Pulmonary artery endothelial cell (primary cell): ENCODE measurements around the gene MAB21L4. TPM values are rescaled to one million over a fixed set of nuclear protein-coding genes. Genes with fewer than 3 reads are reported as not detected.

Experiments used
- DNase-seq: peaks from one replicate; pipeline ENCODE4 v3.0.0-alpha.2; 2011; ENCODE audit warnings: low read depth, low spot score
- total RNA-seq: library from RNA; depleted of rRNA; stranded (reverse); fragments of >200 nt; gene quantifications from 2 replicates; pipeline ENCODE4 v1.2.3, GENCODE V29; 2014

Gene MAB21L4
- total RNA-seq, 1 donor from 2014 or later, result not detected

DNA sequence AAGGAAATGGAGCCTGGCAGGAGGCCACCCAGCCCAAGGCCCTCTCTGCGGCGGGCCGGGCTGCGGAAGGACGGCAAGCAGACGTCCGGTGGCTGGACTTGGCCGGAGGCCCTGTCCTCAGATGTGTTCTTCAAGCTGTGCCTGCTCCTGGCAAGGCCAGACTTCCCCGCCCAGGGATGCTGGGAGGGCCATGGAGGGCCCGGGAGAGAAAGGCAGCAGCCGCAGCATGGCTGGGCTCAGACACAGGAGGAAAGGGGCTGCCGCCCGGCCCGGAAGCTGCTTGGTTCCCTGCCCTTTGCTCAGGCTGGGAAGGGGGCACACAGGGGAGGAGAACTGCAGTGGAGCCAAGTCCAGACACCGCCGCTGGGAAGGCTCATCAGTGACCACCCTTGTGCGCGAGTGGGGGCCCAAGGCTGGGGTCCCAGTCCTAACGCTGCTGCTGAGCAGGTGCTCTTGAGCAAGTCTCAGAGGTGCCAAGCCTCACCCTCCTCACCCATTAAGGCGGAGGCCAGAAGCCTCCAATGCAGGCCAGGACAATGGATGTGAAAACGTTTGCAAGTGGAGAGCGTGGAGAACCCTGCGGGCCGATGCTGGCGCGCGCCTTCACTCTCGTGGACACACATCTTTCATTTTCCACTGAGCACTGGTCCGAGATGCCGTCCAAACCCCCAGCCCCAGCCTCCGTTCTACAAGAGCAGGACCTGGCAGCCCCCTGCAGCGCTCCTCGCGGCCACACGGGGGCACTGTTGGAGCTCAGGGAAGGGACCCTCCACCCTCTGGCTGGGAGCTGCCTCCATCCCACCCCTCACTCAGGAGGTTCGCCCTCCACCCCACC, 18.1 kb upstream of the MAB21L4 start:
- peak; percentile 62 for DNase-seq

GRCh38 chr2:240912878-240913809, 17.2 kb upstream of the MAB21L4 start:
- no peak for DNase-seq

GRCh38 chr2:240911641-240912265, 15.8 kb upstream of the MAB21L4 start:
- no peak for DNase-seq

DNA sequence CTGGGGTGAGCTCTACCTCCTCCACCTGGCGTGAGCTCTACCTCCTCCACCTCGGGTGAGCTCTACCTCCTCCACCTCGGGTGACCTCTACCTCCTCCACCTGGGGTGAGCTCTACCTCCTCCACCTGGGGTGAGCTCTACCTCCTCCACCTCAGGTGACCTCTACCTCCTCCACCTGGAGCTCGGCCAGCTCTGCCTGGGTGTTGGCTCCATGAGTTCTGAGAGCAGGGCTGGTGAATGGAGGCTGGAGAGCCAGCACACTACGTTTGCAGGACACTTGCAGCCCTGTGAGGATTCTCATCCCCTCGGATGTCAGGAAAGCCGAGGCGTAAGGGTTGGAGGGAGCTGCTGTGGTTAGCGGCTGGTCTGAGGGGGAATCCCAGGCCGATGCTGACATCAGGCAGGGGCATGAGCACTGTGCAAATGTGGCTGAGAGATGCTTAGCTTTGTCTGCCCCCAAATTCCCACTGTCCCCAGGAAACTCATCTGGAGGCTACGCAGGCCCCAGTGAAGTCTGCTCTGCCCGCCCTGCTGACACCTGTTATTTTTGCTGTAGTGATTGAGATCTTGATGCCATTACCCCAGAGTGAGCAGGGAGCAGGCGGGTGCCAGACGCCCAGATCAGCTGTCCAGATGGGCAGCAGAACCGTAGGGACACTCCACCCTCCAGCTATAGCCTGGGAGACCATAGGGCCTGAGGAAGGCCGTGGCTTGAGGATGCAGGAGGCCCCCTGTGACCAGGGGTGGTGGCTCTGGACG, 13.4 kb upstream of the MAB21L4 start:
- no peak for DNase-seq

DNA sequence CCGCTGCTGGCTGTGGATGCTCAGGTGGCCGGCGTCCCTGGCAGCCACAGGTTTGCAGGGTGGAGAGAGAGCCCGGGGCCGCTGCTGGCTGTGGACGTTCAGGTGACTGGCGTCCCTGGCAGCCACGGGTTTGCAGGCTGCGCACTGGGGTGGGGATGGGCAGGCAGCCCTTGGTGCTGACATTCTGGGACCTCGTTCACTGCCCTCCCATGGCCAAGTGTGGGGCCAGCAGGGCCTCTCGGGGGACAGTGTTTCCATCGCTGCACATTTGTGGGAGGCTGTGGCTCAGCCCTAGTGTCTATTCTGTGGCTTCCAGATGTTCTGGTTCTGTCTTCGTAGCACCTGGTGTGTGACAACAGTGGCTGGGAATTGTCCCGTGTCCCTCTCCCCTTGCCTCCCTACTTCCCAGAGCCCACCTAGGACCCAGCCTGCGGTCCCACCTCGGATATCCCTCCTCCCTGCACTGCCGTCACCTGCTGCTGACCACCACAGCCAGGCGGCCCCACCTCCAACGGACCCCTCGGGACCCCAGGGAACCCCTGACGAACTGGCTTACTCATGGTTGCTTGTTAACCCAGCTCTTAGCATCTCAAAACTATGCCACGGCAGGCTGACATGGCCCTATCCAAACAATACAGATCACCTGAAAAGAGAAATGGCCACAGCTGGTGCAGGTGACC, 11.1 kb upstream of the MAB21L4 start:
- no peak for DNase-seq

- DNase-seq, result no peak
These were observed 10.4 kb upstream of the MAB21L4 start, which contains the start of gene CROCC2 for GRCh38 chr2:240906141-240906910. Gene CROCC2 (plus strand): TSS chr2:240906336. CDS start chr2:240906514, 178 bp downstream.

DNA sequence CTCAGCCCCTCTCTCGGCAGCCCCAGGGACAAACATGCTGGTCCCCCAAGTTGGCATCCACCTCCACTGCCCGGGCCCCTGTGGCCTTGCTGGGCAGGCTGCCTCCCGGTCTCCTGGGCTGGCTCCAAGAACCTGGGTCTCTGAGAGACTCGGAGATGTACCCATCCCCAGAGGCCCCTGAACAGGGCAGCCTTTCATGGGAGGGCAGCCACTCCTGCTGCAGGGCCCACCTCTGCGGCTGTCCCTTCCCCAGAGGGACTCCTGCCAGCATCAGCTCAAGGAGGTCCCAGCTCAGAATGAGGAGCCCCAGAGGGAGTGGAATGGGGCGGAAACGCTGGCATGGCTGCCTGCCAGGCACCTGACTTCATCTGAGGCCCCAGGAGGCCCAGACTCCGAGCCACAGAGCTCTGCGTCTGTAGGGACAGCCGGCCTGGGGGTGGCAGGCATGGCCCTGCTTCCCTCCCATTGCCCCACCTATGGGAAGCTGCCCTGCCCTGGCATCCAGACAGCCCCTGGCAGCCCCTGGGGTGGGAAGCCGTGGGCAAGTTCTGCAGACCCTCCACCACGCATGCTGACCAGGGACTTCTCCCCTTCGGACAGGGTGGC, 9.3 kb upstream of the MAB21L4 start:
- no peak for DNase-seq

DNA sequence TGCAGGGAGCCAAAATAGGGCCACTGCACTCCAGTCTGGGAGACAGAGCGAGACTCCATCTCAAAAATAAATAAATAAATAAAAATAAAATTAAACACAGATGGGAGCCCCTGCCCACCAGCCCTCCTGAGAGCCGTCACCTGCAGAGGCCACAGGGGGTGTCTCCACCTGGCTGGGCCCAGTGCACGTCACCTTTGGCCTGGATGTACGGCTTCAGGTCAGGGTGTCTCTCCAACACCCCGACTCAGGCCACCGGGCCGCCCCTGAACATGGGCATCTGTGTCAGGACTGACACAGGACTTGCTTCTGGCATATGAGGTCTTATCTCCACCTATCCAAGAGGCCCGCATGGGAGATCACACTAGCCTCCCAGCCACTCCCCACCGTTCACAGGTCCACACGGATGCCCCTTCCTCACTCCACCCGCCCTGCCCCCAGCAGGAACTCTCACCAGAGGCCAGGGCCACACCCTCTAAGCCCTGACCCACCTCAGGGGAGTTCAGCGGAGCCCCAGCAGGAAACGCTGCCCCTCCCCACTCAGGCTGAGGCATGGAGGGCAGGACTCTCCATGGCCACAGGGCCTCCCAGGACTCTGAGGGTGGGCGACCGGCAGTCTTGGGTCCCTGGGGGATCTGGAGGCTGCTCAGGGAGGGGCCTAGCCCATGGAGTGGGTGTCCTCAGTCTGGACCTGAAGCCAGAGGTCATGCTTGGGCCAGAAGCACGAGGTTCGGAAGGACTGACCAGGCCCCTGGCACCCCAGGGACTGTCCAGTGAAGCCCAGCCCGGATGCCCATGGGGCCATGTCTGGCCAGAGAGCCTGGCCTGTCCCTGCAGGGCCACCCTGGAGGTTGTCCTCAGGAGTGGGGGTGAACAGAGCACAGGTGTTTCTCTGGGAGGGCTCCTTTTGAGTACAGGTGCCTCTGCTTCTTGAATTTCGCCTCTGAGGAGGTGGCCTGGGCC, 8.5 kb upstream of the MAB21L4 start:
- no peak for DNase-seq

DNA sequence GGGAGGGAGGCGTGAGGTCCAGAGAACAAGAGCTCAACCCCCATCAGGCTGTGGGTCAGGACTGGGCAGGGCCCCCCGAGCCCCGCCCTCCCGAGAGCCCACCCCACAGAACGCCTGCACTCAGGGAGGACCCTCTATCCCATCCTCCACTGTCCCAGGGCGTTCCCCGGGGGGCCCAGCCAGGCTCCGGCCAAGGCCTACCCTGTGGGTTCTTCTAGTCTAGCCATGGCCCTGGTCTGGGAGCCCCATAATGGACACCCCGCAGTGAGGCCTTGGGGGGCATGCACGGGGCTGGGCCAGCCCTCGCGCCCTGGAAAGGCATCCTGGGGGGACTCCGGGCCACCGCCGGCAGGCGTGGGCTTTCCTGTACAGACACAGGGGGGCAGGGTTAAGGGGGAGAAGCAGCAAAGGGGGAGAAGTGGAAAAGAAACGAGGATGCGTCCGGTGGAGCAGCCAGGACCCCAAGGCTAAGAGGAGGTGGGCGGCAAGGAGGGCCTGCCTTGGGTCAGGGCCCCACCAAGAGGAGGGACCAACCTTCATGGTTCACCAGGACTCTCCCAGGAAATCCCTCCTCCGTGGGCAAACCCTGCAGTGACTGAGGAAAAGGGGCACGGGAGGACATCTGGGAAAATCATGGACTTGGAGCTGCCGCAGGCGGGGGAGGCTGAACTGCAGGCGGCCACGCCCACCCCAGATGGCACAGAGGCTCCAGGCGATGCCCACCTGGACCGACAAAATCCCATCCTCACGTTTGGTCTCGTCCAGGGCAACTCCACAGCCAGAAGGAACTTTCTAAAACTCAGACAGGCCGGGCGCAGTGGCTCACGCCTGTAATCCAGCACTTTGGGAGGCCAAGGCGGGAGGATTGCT, 7.5 kb upstream of the MAB21L4 start:
- no peak for DNase-seq

- no peak for DNase-seq
These were observed 6.7 kb upstream of the MAB21L4 start for GRCh38 chr2:240902615-240903041.

DNA sequence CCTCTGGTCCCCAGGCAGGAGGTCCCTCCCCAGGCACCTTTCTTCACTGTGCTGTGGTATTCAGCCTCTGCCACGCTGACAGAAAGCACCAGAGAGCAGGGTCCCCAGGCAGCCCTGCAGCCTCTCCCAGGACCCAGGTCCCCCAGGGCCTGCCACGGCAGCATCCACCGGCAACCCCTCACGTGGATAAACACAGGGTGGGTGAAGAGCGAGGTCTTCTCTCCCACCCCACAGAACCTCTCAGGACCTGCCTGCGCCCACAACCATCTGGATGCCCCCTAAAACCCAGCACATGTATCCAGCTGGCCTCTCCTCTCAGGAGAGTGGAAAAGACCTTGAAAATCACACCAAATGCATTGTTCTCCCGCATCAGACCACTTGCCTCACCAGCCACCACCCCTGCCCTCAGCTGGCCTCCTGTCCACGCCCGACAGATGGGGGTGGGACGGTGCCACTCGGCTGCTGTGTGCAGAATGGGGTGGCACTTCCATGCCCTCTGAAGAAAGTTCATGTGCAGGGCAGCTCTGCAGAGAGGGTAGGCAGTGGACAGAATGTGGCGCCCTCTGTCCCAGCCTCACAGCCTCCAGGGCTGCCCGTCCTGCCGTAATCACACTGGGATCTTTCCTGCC, 6.1 kb upstream of the MAB21L4 start:
- no peak for DNase-seq

- no peak for DNase-seq
These were observed 4.3 kb upstream of the MAB21L4 start for GRCh38 chr2:240900141-240900860.

DNA sequence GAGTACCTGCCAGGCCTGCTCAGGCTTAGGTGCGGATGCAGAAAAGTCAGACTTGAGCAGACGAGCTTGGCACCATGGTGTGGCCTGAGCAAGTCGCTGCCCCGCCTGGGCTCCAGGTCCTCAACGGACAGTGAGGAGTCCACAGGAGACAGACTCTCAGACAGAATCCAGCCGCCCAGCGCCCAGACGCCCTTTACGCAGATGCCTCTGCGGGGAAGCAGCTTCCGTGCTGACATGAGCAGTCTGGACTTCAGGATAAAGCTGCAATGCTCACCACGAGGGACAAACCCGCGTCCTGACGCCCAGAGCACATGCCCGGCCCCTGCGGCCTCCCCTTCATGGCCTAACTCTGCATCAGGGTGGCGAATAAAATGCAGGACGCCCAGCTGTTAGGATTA, 3.5 kb upstream of the MAB21L4 start:
- DNase-seq, result no peak

- DNase-seq, result no peak
These were observed 2.9 kb upstream of the MAB21L4 start for GRCh38 chr2:240898731-240899467.

DNA sequence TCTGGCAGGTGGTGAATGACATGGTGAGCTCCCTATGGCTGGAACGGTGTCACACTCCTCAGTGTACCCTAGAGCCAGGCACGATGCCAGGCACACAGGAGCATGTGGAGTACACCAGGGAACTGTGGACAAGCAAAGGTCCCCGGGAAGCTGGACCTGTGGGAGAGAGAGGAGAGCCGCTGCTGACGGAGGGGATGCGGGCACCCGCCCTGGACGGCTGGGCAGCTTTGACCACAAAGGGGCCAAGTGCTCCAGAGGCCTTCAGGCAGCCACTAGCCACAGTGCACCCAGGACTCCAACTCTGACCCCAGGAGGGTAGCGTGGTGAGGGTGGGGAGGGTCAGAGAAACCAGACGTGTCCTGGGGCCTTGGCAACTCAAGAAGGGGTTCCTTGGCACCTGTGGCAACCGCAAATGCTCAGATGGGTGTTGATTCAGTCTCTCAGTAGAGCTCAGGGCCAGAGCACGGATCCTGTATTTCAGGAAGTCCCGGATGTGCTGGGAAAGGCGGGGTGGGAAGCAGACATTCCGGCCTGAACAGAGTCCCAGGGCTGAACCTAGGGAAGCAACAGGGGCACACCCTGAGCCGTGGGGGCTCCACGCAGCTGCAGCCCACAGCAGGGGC, 2.3 kb upstream of the MAB21L4 start:
- DNase-seq, result no peak
